Embryonic facial prominence (tissue), 1 donor: ENCODE measurements around the gene GPR42.
"Not testable (repeated sequence)": the region's sequence is repeated elsewhere in the genome, so short reads cannot be mapped to it uniquely, and the experiment has no call there.

ENCODE experiments used
- DNase-seq: peaks from one replicate; pipeline ENCODE4 v3.0.0-alpha.2; 2016; ENCODE audit errors: extremely low spot score

GPR42 gene

DNA sequence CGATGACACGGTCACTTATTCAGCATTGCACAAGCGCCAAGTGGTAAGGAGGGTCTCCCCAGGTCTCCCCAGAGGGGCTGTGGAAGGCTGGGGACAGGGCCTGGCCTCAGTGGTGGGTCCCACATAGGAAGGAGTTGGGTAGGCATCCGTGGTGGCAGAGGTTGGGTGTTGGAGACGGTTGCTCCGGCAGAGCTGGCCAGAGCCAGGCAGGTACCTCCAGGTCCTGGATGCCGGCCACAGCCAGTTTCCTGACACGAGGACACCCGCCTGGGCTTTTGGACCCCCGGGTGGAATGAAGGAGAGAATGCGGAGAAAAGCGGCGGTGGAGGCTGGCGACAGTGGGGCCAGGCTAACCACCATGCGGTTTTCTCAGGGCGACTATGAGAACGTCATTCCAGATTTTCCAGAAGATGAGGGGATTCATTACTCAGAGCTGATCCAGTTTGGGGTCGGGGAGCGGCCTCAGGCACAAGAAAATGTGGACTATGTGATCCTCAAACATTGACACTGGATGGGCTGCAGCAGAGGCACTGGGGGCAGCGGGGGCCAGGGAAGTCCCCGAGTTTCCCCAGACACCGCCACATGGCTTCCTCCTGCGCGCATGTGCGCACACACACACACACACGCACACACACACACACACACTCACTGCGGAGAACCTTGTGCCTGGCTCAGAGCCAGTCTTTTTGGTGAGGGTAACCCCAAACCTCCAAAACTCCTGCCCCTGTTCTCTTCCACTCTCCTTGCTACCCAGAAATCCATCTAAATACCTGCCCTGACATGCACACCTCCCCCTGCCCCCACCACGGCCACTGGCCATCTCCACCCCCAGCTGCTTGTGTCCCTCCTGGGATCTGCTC is 24.4 kb upstream of the GPR42 start:
- no peak for DNase-seq

DNA sequence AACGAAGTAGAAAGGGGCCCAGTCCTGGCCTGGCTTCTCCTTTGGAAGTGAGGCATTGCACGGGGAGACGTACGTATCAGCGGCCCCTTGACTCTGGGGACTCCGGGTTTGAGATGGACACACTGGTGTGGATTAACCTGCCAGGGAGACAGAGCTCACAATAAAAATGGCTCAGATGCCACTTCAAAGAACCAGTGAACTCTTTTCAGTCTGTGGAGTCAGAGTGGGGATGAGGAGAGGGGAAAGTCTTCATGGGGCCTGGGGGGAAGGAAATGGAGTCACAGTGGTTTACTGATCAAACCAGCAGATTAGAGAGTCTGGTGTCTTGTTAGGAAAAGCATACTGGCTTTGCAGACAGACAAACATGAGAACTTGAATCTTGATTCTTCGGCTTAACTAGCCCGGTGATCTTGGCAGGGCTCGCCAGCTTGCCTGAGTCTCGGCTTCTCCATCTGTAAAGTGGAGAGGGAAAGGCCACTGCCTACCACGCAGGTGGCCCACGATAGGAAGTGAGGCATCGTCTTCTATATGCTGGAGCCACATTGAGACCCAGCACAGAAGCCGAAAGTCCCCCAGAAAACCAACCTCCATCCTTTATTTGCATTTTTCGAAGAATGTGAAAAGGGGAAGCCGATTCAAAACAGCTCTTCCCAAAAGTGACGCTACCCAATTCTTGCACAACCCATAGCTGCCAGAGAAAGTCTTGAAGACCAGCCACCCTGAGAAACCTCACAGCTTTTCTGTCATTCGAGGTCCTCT is 23.5 kb upstream of the GPR42 start, which contains the start of gene FFAR1:
TSS of gene FFAR1 (plus strand) at position 732 of the 759 bp plus-strand sequence. CDS start 3,650 bp downstream, outside the sequence.
- DNase-seq = no peak

DNA sequence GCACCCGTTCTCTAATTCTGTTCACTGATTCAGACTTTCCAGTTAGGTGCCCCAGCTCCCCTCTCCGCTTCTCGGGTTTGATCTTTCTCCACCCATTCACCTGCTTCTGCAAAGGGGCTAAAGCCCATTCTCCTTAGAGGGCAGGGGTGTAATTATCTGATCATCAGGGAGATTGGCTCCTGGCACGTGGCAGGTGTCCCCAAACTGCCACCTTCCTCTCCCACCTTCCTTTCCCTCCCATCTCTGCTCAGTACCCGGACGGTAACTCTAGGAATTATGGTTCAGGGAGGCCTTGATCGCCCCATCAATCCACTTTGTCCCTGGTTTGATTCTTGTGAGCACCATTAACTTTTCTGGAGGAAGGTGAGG is 23.0 kb upstream of the GPR42 start:
- no peak for DNase-seq

DNA sequence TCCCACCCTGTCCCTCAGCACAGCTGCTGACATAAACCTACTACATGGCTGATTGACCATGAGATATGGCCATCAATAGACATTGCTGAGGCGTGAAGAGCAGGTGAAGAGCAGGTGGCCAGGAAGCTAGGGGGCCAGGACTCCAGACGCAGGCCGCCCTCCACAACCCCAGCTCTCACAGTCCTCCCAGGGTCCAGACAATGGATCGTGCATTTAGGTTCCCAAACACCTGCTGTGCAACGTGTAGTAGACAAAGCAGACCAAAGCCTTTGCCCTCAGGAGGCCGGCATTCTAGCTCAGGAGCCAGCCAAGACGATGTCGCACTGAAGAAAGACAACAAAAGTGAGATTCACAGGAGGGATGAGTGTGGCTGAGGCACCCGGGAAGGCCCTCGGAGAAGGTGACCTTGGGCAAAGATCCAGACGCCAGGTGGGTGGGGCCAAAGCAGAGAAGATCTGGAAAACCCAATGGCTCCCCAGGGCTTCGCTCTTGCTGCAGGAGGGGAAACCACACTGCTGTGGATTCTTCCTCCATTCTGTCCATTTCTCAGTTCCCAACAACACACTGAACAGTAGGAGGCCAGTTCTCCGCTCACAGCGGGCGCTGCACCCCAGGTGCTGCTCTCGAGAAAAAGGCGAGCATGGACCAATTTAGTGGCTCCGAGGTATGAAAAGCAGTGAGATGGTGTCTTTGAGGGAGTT is 21.8 kb upstream of the GPR42 start:
- DNase-seq = no peak

DNA sequence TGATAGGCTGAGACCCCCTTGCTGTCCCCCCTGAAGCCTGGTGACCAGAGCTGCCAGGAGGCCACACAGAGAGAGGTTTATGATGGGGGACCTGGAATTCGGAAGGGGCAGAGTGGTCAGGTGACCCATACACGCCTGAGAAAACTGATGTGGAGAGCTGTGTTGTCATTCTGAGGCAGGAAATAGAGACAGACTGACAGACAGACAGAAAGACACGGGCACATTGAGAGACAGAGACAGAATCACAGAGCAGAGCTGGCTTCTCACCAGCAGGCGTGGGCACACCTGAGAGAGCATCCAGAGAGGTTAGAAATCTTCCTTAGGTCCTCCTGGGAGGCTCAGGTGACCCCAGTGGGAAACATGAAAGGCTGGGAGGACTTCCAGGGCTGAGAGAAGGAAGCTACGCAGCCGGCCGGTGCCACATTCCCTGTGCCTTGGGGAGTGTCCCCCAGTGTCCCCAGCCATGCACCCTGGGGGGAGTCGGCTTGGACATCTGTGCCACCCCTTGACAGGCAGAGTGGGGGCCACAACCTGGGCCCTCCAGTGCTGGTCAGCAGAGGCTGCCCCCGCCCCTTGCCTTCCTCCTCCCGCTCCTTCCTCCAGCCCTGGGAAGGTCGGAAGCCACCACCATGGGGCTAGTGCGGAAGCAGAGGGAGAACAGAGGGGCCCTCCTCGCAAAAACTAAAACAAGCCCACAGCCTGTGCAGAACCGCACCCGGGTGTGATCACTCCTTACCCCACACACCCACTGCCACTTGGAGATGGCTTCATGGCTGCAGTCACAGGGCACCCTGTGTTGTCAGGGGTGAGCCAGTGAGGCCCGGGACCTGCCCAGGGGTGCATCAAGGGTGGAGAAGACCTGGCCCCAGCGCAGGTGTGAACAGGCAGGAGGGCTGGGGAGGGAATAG is 21.0 kb upstream of the GPR42 start:
- no peak for DNase-seq

DNA sequence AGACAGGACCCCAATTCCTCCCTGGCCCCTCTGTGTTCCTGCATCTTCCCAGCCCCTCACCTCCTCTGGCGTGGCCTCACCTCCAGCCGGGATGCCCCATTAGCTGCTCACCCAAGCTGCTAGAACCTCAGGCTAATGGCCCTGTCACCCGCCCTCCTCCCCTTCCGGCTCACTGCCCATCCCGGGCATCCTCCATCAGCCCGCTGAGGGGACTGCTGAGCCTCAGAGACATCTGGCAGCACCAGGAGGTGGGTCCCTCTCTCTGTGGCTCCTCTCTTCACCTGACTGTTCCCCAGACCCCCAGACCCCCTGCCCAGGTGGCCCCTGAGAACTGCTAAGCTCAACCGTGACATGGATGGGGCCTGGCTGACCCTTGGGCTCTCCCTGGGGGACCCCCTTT is 20.3 kb upstream of the GPR42 start:
- DNase-seq = no peak

DNA sequence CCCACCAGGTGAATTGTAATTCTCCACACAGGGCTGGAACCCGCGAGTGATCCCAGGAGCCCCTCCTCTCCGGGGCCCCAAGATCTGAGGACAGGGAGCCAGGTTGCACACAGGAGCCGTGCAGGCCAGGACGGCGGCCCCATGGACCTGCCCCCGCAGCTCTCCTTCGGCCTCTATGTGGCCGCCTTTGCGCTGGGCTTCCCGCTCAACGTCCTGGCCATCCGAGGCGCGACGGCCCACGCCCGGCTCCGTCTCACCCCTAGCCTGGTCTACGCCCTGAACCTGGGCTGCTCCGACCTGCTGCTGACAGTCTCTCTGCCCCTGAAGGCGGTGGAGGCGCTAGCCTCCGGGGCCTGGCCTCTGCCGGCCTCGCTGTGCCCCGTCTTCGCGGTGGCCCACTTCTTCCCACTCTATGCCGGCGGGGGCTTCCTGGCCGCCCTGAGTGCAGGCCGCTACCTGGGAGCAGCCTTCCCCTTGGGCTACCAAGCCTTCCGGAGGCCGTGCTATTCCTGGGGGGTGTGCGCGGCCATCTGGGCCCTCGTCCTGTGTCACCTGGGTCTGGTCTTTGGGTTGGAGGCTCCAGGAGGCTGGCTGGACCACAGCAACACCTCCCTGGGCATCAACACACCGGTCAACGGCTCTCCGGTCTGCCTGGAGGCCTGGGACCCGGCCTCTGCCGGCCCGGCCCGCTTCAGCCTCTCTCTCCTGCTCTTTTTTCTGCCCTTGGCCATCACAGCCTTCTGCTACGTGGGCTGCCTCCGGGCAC is 19.3 kb upstream of the GPR42 start:
- DNase-seq = no peak

DNA sequence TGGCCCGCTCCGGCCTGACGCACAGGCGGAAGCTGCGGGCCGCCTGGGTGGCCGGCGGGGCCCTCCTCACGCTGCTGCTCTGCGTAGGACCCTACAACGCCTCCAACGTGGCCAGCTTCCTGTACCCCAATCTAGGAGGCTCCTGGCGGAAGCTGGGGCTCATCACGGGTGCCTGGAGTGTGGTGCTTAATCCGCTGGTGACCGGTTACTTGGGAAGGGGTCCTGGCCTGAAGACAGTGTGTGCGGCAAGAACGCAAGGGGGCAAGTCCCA is 18.8 kb upstream of the GPR42 start:
- no peak for DNase-seq

DNA sequence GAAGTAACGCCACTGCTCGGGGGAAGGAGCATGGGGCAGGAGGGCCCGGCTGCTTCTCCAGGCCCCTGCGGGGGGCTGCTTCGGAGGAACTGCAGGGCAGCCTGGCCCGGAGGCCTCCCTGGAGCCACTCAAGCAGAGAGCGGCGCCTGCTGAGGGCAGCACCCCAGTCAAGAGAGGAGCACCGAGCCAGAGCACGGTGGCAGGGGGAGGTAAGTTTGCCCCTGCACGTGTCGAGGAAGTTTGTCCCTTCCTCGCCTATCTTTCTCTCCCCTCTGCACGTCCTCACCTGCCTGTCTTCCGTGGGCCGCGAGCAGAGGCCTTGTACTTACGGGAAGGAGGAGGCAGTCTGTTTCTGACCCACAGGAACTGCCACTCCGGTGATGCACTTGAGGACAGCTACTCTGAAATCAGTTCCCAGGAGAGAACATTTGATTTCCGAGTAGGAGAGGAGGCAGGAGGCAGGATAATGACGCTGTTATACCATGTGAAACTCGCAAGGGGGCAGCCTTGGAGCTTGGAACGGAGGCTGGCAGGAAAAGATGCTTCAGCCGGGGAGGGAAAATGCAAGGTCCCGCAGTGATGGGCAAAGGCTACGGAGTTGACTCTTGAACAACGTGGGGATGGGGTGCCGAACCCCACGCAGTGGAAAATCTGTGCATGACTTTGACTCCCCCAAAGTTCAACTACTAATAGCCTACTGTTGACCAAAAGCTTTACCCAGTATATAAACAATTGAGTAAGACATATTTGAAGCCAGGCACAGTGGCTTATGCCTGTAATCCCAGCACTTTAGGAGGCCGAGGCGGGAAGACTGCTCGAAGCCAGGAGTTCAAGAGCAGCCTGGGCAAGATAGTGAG is 18.2 kb upstream of the GPR42 start:
- peak; percentile 37 for DNase-seq

DNA sequence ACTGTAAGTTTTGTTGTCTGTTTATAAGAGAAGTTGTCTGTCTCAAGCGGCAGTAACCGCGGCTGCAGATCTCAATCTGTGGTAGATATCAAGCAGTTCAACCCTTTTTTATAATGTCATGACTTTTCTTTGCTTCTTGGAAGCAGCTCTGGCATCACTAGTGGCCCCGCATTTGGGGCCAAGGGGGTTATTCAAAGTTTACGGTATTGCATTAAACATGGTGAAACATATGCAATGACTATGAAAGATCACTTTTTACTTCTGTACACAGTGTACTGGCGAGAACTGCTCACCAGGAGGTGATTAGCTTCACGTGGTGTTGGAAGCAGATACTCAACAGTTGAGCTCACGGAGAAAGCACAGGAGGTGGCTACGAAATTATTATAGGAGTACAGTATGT is 17.2 kb upstream of the GPR42 start:
- DNase-seq = no peak

DNA sequence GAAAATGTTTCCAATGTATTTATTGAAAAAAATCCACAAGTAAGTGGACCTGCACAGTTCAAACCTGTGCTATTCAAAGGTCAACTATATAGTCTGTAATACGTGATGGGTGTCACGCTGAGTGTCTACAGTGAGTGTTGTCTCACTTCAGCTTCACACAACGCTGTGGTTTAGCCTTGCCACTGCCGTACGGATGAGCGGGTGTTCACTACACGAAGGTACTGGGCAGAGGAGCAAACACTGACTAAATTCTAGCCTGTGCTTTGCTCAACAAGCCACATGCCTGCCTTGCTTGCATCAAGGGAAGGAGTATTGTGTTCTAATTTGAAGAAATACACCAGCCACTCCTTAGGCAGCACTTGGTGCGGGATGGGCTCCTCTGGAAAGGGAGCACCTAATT is 16.0 kb upstream of the GPR42 start:
- DNase-seq = no peak

DNA sequence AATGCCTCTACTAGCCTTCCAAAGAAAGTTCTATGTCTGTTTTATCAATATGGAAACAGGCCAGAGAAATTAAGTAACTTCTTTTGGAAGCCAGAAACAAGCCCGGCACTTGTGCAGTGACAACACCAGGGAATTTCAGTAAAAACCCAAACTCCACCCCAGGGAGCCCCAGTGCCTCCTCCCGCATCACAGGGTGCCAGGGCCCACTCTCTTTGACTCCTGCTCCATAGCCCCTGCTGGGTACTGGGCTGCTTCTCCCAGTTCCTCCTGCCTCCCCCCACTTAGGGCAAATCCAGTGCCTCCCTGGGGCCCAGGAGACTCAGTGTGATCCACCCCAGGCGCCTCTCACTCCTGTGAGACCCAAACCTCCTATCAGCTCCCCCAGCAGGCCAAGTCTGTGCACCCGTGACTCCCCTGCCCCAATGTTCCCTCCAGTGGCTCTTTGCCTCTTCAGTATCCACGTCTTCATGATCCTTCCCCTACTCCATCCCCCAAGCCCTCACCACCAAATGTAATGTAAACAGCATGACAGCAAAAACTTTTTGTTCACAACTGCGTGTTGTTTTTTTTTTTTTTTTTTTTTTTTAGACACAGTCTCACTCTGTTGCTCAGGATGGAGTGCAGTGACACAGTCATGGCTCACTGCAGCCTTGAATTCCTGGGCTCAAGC is 14.9 kb upstream of the GPR42 start:
- DNase-seq = no peak

DNA sequence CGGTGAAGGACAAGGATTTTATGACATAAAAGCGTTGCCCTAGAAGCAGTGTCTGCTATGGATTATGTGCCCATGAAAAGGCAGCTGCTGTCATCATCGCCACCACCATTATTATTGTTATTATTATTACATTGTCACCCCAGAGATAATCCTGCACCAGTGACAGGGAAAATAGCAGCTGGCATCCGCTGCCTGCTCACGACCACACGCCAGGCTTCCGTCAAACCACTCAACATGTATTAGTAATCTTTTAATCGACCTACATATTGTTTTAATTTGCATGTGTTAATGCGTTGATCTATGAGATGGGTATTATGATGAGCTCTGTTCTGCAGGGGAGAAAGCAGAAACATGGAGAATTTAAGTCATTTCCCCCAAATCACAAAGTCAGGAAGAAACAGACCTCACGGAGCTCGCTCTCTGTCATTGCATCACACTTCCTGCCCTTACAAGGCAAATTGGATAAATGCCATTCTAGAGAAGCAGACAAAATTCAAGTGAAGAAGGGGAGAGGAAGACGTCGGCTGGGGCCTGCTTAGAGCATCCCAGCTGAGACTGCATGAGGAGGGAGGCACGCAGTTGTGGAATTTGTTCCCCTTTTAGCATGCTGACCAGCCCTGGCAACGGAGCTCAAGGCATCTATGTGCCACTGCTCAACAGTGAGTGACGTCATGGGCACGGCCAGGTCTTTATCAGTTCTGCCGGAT is 12.8 kb upstream of the GPR42 start, which contains the start of gene FFAR3:
TSS of gene FFAR3 (plus strand) at position 594 of the 707 bp plus-strand sequence. CDS start 431 bp downstream, outside the sequence.
- DNase-seq = no peak

DNA sequence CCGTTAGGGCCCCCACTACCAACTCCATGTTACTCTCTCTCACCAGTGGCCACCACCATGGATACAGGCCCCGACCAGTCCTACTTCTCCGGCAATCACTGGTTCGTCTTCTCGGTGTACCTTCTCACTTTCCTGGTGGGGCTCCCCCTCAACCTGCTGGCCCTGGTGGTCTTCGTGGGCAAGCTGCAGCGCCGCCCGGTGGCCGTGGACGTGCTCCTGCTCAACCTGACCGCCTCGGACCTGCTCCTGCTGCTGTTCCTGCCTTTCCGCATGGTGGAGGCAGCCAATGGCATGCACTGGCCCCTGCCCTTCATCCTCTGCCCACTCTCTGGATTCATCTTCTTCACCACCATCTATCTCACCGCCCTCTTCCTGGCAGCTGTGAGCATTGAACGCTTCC is 12.0 kb upstream of the GPR42 start:
- DNase-seq = not testable (repeated sequence)

DNA sequence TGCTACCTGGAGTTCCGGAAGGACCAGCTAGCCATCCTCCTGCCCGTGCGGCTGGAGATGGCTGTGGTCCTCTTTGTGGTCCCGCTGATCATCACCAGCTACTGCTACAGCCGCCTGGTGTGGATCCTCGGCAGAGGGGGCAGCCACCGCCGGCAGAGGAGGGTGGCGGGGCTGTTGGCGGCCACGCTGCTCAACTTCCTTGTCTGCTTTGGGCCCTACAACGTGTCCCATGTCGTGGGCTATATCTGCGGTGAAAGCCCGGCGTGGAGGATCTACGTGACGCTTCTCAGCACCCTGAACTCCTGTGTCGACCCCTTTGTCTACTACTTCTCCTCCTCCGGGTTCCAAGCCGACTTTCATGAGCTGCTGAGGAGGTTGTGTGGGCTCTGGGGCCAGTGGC is 11.5 kb upstream of the GPR42 start:
- DNase-seq = not testable (repeated sequence)

DNA sequence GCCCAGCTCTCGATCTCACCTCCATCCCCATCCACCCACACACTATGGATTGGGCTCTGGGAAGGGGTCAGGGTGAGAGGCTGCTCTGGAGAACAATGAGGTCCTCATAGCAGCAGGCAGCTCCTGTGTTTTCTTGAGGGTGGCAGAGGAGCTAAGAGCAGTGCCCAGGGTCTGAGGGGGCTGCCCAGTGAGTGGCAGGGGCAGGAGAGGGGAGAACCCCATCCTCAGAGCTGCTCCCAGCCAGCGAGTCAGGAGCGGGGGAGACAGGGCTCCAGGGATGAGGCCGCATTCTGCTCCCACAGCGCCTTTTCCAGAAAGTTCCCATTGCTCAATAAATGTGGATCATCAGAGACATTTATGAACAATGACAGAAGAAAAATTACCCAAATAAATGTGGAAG is 10.8 kb upstream of the GPR42 start:
- DNase-seq = not testable (repeated sequence)

DNA sequence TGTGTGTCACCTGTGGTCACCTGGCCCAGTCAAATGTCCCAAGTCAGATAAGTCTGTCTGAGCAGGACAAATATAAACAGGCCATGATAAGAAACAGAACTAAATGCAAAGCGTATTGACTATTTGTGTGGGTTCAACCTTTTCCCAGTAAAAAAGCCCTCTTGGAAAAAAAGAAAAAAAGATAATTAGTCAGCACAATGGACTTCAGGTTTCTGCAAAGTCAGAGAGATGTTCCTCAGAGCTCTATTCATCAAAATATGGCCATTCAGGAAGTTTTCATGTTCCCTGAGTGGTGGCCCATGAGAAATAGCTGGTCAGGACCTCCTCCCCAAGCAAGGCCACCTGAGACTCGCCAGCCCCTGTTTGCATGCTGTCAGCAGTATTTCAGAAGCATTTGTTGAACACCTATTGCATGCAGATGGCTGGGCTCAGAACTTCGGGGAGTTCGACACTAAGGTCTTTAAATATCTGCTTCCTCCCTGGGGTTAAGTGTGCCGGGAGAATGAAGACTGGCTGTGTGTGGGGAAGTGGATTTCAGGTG is 9.9 kb upstream of the GPR42 start:
- no peak for DNase-seq

DNA sequence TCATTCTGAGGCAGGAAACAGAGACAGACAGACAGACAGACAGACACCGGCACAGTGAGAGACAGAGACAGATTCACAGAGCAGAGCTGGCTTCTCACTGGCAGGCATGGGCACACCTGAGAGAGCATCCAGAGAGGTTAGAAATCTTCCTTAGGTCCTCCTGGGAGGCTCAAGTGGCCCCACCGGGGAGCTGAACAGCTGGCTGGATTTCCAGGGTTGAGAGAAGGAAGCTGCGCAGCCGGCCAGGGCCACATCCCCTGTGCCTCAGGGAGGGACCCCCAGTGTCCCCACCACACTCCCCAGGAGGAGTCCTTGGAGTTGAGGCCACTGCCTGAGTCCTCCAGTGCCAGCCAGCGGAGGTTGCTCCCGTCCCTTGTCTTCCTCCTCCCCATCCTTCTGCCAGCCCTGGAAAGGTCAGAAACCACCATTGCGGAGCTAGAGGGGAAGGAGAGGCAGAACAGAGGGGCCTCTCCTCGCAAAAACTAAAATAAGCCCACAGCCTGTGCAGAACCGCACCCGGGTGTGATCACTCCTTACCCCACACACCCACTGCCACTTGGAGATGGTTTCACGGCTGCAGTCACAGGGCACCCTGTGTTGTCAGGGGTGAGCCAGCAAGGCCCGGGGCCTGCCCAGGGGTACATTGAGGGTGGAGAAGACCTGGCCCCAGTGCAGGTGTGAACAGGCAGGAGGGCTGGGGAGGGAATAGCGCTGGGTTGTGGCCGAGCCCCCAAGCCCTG is 8.4 kb upstream of the GPR42 start:
- DNase-seq = no peak
